Immature natural killer cell (primary cell): Measurements from ENCODE around the gene IGSF6. TPM values are rescaled to one million over a fixed set of nuclear protein-coding genes. Genes with fewer than 3 reads are reported as not detected.
"Not testable (repeated sequence)": the region's sequence is repeated elsewhere in the genome, so short reads cannot be mapped to it uniquely, and the experiment has no call there.

ENCODE experiments used
- DNase-seq, 3 donors: peaks; one replicate each; pipeline ENCODE4 v3.0.0; 2022; ENCODE audit warnings: mixed read lengths in 1 of 3
- H3K27ac Mint-ChIP-seq, 6 donors: one replicate each; pipeline ENCODE4 v1.8.0; 2020; ENCODE audit warnings: mixed read lengths in 6 of 6, mild to moderate bottlenecking in 5 of 6, inconsistent platforms in 4 of 6, moderate library complexity in 3 of 6
- H3K27me3 Mint-ChIP-seq, 3 donors: one replicate each; pipeline ENCODE4 v1.8.0; 2020 to 2021; ENCODE audit warnings: low read depth in 3 of 3, mild to moderate bottlenecking in 3 of 3, mixed read lengths in 3 of 3, moderate library complexity in 3 of 3, inconsistent platforms in 1 of 3
- H3K36me3 Mint-ChIP-seq, 3 donors: one replicate each; pipeline ENCODE4 v1.8.0; 2020; ENCODE audit warnings: mixed read lengths in 3 of 3, inconsistent platforms in 2 of 3, mild to moderate bottlenecking in 2 of 3
- H3K4me1 Mint-ChIP-seq, 2 donors: one replicate each; pipeline ENCODE4 v1.8.0; 2020; ENCODE audit warnings: inconsistent platforms in 2 of 2, mild to moderate bottlenecking in 2 of 2, mixed read lengths in 2 of 2, moderate library complexity in 1 of 2
- H3K4me3 Mint-ChIP-seq, 5 donors: one replicate each; pipeline ENCODE4 v1.8.0; 2020; ENCODE audit warnings: mild to moderate bottlenecking in 5 of 5, mixed read lengths in 5 of 5, inconsistent platforms in 3 of 5, moderate library complexity in 3 of 5
- H3K9me3 Mint-ChIP-seq, 6 donors: one replicate each; pipeline ENCODE4 v1.8.0; 2020; ENCODE audit warnings: mild to moderate bottlenecking in 6 of 6, mixed read lengths in 6 of 6, inconsistent platforms in 4 of 6, moderate library complexity in 3 of 6
- polyA plus RNA-seq, 3 donors: library from polyadenylated mRNA; unstranded; fragments of 300-500 nt; fragmentation: Illumina TruSeq; gene quantifications; one replicate each; pipeline ENCODE4 v1.2.3, GENCODE V29; 2021

The IGSF6 gene
- polyA plus RNA-seq, 3 donors from 2014 or later: 1.2 to 5.3 (median 5.2) TPM

DNA sequence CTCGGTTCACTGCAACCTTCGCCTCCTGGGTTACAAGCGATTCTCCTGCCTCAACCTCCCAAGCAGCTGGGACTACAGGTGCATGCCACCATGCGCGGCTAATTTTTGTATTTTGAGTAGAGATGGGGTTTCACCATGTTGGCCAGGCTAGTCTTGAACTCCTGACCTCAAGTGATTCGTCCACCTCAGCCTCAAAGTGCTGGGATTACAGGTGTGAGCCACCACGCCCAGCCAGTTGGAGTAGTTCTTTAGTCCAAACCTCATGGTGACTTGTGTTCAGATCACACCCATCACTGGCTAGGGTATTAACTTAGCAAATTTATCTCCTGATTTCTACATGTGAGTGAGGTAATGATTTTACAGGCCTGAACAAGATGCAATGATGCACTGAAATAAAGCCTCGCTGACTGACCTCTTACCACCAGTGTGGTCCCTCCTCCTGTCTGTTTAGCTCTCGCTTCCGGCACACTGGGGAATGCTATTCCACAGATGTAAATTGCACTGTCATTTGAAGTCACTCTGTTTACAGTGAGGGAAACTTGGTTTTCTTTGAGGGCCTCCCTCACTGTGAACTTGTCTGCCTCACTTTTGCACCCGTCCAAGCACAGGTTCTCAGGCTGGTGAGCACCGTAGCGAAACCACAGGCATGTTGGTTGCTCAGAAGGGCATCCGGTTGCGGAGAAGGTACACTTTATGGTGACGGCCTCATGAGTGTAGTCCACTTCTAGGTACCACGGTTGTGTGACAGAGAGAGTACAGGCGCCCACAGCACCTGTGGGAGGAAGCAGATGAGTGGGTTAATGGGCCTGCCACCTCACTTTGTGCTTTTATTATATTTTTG is 5.5 kb downstream of the IGSF6 start:
- Mint-ChIP-seq H3K36me3 (no peaks in the 10 kb centered on the region), H3K9me3 (no peaks in the 10 kb centered on the region), H3K4me3 (peak overlapping the region; percentile 70 to 81 (median 76)), H3K27ac (peak overlapping the region; percentile 94 to 97 (median 96)), H3K4me1 (peaks cover 55% of the 10 kb centered on the region in 2 donors), H3K27me3 (peaks cover 4 to 12% (median 11%) of the 10 kb centered on the region in 3 donors)
- peak; percentile 77 to 84 (median 83) for DNase-seq

DNA sequence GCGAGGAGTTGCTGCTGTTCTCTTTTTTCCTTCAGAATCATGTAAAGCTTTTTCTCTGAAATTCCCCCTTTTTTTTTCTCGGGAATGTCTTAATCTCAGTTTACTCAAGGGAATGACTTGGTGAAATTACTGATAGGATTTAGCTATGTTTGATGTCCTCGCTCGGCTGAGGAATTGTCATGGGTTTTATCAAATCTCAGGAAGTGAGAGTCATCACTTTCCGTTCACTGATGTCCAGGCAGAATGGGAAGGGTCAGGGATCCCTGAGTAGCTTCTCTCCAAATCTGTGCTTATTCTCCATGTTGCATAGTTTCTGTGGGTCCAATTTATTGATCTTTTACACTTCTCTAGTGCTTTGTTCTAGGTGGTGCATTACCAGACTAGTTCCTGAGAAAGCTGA is 6.3 kb downstream of the IGSF6 start:
- DNase-seq: no peak
- Mint-ChIP-seq H3K27ac (peak overlapping the region; percentile 94 to 97 (median 96)), H3K4me3 (peak overlapping the region; percentile 64 to 86 (median 80)), H3K36me3 (no peaks in the 10 kb centered on the region), H3K4me1 (peaks cover 55% of the 10 kb centered on the region in 2 donors), H3K27me3 (peaks cover 4 to 12% (median 11%) of the 10 kb centered on the region in 3 donors), H3K9me3 (no peaks in the 10 kb centered on the region)

DNA sequence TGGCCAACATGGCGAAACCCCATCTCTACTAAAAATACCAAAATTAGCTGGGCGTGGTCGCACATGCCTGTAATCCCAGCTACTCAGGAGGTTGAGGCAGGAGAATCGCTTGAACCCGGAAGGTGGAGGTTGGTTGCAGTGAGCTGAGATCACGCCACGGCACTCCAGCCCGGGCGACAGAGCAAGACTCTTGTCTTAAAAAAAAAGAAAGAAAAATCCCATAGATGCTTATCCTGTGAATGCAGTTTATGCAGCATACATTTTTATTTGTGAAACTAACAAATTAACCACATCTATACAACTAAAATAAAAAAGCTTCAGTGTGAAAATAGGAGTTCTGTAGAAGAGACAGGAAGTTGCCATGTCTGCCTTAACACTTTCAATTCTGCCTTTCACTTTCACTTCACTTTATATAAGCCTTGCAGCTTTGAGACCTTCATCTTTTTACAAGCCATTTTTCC is 7.1 kb downstream of the IGSF6 start:
- no peaks in the 10 kb centered on the region for H3K9me3 Mint-ChIP-seq
- peak overlapping the region; percentile 70 to 86 (median 81) for H3K4me3 Mint-ChIP-seq
- DNase-seq: peak; percentile 78 to 80 (median 79)
- peaks cover 4 to 13% (median 11%) of the 10 kb centered on the region in 3 donors for H3K27me3 Mint-ChIP-seq
- peaks cover 57 to 60% of the 10 kb centered on the region in 2 donors for H3K4me1 Mint-ChIP-seq
- no peaks in the 10 kb centered on the region for H3K36me3 Mint-ChIP-seq
- H3K27ac Mint-ChIP-seq: peak overlapping the region; percentile 94 to 97 (median 96)

DNA sequence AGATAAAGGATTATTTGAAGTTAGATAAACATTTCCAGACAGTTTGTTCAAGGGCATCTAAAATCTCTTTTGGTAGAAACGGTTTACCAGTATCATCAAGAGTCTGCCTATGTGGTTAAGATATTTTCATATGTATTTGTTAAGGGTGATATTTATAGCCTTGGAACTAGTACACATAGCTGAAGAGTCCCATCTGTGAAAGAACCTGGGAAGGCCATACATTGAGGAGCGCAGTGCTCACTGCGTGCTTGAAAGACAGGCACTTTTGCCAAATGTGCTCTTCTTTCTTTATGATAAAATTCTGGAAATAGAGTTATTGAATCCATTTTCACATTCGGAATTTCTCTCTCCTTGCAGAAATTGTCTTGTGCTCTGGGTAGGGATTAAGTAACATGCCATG is 7.7 kb downstream of the IGSF6 start:
- no peak for DNase-seq
- Mint-ChIP-seq H3K4me3 (peak overlapping the region; percentile 70 to 86 (median 81)), H3K4me1 (peaks cover 57 to 60% of the 10 kb centered on the region in 2 donors), H3K36me3 (no peaks in the 10 kb centered on the region), H3K27ac (peak overlapping the region; percentile 94 to 97 (median 96)), H3K27me3 (peaks cover 4 to 13% (median 11%) of the 10 kb centered on the region in 3 donors), H3K9me3 (no peaks in the 10 kb centered on the region)

DNA sequence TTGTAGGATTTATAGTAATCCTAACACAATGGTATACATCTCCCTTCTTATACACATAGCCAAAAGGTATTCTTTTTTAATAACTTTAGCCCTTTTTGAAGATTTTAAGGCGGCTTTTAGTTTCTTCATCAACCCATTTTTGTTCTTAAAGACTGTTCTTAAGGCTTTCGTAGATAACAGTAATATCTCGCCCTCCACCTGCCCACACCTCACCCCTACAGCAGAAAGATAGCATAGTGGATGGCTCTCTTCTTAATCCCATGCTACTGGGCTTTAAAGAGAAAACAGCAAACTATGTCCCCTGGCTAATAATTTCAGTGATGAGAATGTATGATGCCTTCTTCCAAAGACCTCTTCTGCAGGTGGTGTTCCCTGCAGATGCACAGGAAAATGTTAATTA is 8.6 kb downstream of the IGSF6 start:
- Mint-ChIP-seq H3K9me3 (no peaks in the 10 kb centered on the region), H3K4me1 (peaks cover 61 to 66% of the 10 kb centered on the region in 2 donors), H3K4me3 (peak overlapping the region in 3 of 5 donors; percentile 40 to 81 (median 43)), H3K27me3 (peaks cover 4 to 13% (median 11%) of the 10 kb centered on the region in 3 donors), H3K27ac (peak overlapping the region; percentile 94 to 97 (median 96)), H3K36me3 (no peaks in the 10 kb centered on the region)
- DNase-seq: no peak

DNA sequence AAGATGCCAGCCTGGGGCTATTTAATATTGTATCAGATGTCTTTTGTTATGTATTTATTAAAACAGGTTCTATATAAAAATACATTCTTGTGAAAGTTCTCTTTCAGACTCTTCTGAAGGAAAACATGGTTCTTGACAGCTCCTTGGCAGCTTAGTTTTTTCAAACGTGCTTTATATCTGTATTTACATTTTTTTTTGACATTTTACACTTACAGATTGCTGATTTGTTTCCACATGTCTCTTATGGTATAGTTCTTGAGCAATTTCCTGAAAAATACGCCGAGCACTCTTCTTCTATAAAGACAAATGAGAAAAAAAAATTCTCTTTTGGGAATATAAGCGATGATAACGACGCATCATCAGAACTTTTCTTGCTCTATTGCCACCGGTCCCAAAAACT is 9.5 kb downstream of the IGSF6 start:
- Mint-ChIP-seq H3K4me1 (peaks cover 61 to 66% of the 10 kb centered on the region in 2 donors), H3K9me3 (no peaks in the 10 kb centered on the region), H3K27me3 (peaks cover 4 to 13% (median 11%) of the 10 kb centered on the region in 3 donors), H3K36me3 (no peaks in the 10 kb centered on the region), H3K27ac (peak overlapping the region in 2 of 6 donors; percentile 64 to 75), H3K4me3 (no peak overlapping the region)
- DNase-seq: no peak

DNA sequence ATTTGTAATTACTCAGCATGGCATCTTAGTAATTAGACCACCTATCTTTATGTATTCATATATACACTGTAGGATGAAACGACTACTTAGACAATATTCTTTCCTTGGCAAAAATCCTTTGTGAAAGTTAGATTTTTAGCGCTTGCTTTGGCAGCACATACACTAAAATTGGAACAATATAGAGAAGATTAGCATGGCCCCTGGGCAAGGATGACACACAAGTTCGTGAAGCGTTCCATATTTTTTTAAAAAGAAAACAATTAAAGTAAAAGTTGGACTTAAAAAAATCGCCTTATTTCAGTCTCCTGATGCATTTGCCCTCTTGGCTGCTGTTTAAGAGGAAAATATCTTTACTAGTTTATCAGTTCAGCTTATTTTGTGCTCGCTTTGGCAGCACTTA is 10.5 kb downstream of the IGSF6 start:
- no peaks in the 10 kb centered on the region for H3K36me3 Mint-ChIP-seq
- H3K4me3 Mint-ChIP-seq: no peak overlapping the region
- peaks cover 56 to 60% of the 10 kb centered on the region in 2 donors for H3K4me1 Mint-ChIP-seq
- no peak for DNase-seq
- H3K27me3 Mint-ChIP-seq: peaks cover 4 to 11% (median 8%) of the 10 kb centered on the region in 3 donors
- H3K9me3 Mint-ChIP-seq: no peaks in the 10 kb centered on the region
- no peak overlapping the region for H3K27ac Mint-ChIP-seq

DNA sequence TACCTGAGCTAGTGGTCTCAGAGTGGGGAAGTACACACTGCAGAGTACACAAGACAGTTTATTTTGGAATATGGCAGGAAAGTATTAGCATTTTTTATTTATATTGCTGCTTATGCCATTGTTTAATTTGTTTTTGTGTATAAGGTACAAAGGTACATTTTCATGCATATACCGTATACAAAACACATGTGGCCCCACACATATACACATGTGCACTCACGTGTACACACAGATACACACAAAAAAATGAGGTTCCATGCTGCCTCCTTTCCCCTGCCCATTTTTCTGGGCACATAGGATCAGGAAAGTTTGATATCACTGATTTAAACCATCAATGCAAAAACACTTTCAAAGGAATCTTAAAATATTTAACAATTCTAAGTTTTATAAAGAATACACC is 12.9 kb downstream of the IGSF6 start:
- peaks cover 0 to 2% (median 1%) of the 10 kb centered on the region in 3 donors for H3K27me3 Mint-ChIP-seq
- no peak for DNase-seq
- H3K36me3 Mint-ChIP-seq: no peaks in the 10 kb centered on the region
- H3K4me3 Mint-ChIP-seq: no peak overlapping the region
- H3K4me1 Mint-ChIP-seq: peaks cover 35 to 36% of the 10 kb centered on the region in 2 donors
- H3K27ac Mint-ChIP-seq: peak overlapping the region in 5 of 6 donors; percentile 6 to 54 (median 31)
- no peaks in the 10 kb centered on the region for H3K9me3 Mint-ChIP-seq

DNA sequence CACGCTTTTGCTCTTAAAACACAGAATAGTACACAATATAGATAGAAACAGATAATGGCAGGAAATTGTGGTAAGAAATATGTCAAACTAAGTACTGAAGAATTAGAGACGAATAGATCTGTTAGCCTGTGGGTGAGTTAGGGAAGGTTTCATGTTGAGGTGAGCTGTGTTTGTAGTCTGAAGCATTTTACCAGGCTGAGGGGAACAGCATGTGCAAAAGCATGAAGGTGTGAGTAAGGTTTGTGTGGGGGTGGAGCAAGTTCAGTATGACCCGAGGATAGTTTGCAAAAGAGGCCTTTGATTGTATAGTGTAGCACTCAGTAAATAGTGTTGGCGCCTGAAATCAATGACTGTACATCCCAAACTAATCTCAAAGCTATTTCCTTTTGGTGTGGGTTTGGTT is 13.8 kb downstream of the IGSF6 start:
- no peak for DNase-seq
- H3K36me3 Mint-ChIP-seq: no peaks in the 10 kb centered on the region
- H3K27me3 Mint-ChIP-seq: peaks cover 0 to 2% (median 1%) of the 10 kb centered on the region in 3 donors
- H3K9me3 Mint-ChIP-seq: no peaks in the 10 kb centered on the region
- peaks cover 27% of the 10 kb centered on the region in 2 donors for H3K4me1 Mint-ChIP-seq
- H3K27ac Mint-ChIP-seq: peak overlapping the region; percentile 54 to 91 (median 89)
- H3K4me3 Mint-ChIP-seq: peak overlapping the region in 3 of 5 donors; percentile 5 to 27 (median 8)

DNA sequence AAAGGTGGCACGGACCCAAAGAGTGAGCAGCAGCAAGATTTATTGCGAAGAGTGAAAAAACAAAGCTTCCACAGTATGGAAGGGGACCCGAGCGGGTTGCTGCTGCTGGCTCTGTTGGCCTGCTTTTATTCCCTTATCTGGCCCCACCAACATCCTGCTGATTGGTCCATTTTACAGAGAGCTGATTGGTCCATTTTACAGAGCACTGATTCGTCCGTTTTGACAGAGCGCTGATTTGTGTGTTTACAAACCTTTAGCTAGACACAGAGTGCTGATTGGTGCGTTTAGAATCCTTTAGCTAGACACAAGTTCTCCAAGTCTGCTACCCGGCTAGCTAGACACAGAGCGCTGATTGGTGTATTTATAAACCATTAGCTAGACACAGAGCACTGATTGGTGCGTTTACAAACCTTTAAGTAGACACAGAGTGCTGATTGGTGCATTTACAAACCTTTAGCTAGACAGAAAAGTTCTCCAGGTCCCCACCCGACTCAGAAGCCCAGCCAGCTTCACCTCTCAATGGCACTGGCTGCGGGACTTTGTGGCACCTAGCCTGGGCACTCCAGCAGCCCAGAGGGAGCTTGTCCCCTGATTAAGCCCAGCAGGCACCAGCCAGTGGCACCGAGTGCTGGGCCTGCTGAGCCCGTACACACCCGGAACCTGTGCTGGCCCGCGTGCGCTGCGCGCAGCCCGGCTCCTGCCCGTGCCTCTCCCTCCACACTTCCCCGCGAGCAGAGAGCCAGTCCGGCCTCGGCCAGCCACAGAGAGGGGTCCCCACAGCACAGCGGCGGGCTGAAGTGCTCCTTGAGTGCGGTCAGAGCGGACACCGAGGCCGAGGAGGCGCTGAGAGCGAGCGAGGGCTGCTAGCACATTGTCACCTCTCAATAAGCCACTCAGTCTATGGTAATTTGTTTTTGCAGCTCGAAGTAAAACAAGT is 15.1 kb downstream of the IGSF6 start:
- Mint-ChIP-seq H3K27me3 (peaks cover 0 to 4% (median 1%) of the 10 kb centered on the region in 3 donors), H3K4me3 (no peak overlapping the region), H3K27ac (peak overlapping the region in 4 of 6 donors; percentile 65 to 90 (median 80)), H3K9me3 (no peaks in the 10 kb centered on the region), H3K4me1 (peaks cover 26 to 27% of the 10 kb centered on the region in 2 donors), H3K36me3 (no peaks in the 10 kb centered on the region)
- no peak for DNase-seq

DNA sequence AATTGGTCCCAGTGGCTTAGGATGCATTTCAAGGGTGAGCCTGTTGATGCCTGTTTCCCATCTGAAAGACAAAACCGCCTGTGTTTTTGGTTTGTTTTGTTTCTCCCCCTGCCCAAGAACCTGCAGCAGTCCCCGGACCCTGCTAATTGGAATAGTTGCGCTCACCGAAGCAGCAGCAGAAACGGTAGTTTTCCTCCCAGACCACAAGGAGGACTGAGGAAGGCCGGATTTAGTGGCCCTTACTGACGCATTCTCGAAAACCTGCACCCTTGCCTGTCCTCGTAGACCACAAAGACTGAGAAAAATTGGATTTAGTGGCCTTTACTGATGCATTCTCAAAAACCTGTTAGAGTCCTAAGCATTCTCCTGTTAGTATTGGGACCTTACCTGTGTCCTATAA is 16.7 kb downstream of the IGSF6 start:
- H3K4me3 Mint-ChIP-seq, H3K27me3 Mint-ChIP-seq, DNase-seq, H3K27ac Mint-ChIP-seq, H3K36me3 Mint-ChIP-seq, H3K9me3 Mint-ChIP-seq: not testable (repeated sequence)
- H3K4me1 Mint-ChIP-seq: peaks cover 22 to 23% of the 10 kb centered on the region in 2 donors

DNA sequence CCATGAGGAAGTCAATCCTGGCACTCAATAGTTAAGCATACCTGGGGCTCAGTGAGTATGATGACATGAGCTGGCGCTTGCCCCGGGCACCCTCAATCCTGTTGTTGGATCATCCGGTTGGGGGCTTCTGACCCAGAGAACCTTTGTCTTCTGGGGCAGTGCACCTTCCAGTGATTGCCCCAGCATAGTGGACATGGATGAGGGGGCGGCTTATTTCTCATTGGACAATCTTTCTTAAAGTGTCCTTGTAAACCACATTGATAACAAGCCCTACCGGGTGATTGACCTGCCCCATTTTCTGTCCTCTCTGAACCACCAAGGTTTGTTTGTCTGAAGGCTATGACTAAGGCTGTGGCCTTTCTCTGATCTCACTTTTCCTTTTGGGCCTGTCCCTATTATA is 18.2 kb downstream of the IGSF6 start:
- H3K9me3 Mint-ChIP-seq: no peaks in the 10 kb centered on the region
- peaks cover 0 to 4% (median 0%) of the 10 kb centered on the region in 3 donors for H3K27me3 Mint-ChIP-seq
- H3K4me1 Mint-ChIP-seq: peaks cover 17 to 20% of the 10 kb centered on the region in 2 donors
- peak overlapping the region in 1 of 6 donors; percentile 25 for H3K27ac Mint-ChIP-seq
- no peak for DNase-seq
- no peak overlapping the region for H3K4me3 Mint-ChIP-seq
- H3K36me3 Mint-ChIP-seq: peaks cover 6 to 11% (median 7%) of the 10 kb centered on the region in 3 donors

DNA sequence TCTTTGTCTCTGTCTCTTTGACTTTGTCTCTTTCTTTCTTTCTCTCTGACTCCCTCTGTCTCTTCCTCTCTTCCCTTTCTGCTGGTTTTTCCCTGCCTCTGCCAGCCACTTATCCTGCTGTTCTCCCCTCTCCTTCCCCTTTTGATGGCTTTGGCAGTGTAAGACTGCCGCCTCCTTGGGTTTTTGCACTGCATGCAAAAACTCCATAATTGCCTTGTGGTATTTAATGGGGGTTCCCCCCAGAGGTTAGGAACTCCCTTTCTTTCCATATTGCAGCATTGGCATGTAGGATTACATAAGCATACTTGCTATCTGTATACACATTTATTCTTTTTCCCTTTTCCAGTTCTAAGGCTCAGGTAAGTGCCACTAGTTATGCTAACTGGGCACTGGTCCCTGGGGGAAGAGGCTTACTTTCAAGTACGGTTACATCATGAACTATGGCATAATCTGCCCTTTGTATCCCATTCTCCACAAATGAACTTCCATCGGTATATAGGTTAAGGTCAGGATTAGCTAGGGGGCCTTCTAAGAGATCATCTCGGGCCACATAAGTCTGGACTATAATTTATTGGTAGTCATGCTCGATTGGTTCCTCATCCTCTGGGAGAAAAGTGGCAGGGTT is 20.3 kb downstream of the IGSF6 start:
- H3K4me1 Mint-ChIP-seq, H3K27me3 Mint-ChIP-seq, H3K4me3 Mint-ChIP-seq, DNase-seq, H3K9me3 Mint-ChIP-seq: not testable (repeated sequence)
- H3K36me3 Mint-ChIP-seq: peaks cover 12 to 25% (median 13%) of the 10 kb centered on the region in 3 donors
- H3K27ac Mint-ChIP-seq: peak overlapping the region in 1 of 6 donors; percentile 33
